ENCODE data around the gene APOH. TPM values are rescaled to one million over a fixed set of nuclear protein-coding genes. Genes with fewer than 3 reads are reported as not detected.

APOH gene
- total RNA-seq, 1 experiment from 2014 or later: not detected

GRCh38 chr17:66211047-66211810 is 18.0 kb downstream of the APOH start:
- no peak overlapping the region for H3K27ac Mint-ChIP-seq (ENCODE audit: unreplicated experiment)
- H3K27me3 Mint-ChIP-seq (ENCODE audit: unreplicated experiment): peaks cover 32% of the 10 kb centered on the region
- H3K4me1 Mint-ChIP-seq (ENCODE audit: low read depth, unreplicated experiment): no peaks in the 10 kb centered on the region
- no peak overlapping the region for H3K4me3 Mint-ChIP-seq (ENCODE audit: low read depth, unreplicated experiment)
- BruUV-seq (replicated peaks): no TSS peak
- intact Hi-C loops (cut with micrococcal nuclease; ENCODE audit: unreplicated experiment): no loop called here
- no peaks in the 10 kb centered on the region for H3K36me3 Mint-ChIP-seq (ENCODE audit: insufficient read depth, unreplicated experiment)
- no peak for TF ChIP-seq CTCF (IDR thresholded peaks at IDR 0.05; ENCODE audit: unreplicated experiment)
- no peak for DNase-seq
- peaks cover 5% of the 10 kb centered on the region for H3K9me3 Mint-ChIP-seq (ENCODE audit: low read depth, unreplicated experiment)
- CTCF ChIA-PET: interaction anchor here (1.1 kb wide), 1 partner anchor 9 kb away, joined by 3 read pairs; no protein-coding TSS in a partner anchor

- H3K4me3 Mint-ChIP-seq (ENCODE audit: low read depth, unreplicated experiment): no peak overlapping the region
- no TSS peak for BruUV-seq (replicated peaks)
- intact Hi-C loops (cut with micrococcal nuclease; ENCODE audit: unreplicated experiment): no loop called here
- H3K27ac Mint-ChIP-seq (ENCODE audit: unreplicated experiment): no peak overlapping the region
- peaks cover 22% of the 10 kb centered on the region for H3K27me3 Mint-ChIP-seq (ENCODE audit: unreplicated experiment)
- peaks cover 5% of the 10 kb centered on the region for H3K9me3 Mint-ChIP-seq (ENCODE audit: low read depth, unreplicated experiment)
- TF ChIP-seq CTCF (IDR thresholded peaks at IDR 0.05; ENCODE audit: unreplicated experiment): no peak
- H3K4me1 Mint-ChIP-seq (ENCODE audit: low read depth, unreplicated experiment): no peaks in the 10 kb centered on the region
- no peak for DNase-seq
- H3K36me3 Mint-ChIP-seq (ENCODE audit: insufficient read depth, unreplicated experiment): no peaks in the 10 kb centered on the region
- CTCF ChIA-PET: interaction anchor here (1.1 kb wide), 1 partner anchor 8 kb away, joined by 3 read pairs; no protein-coding TSS in a partner anchor
Observed at GRCh38 chr17:66210208-66210574, 19.0 kb downstream of the APOH start.

GRCh38 chr17:66207936-66208335 is 21.3 kb downstream of the APOH start:
- H3K4me1 Mint-ChIP-seq (ENCODE audit: low read depth, unreplicated experiment): no peaks in the 10 kb centered on the region
- H3K9me3 Mint-ChIP-seq (ENCODE audit: low read depth, unreplicated experiment): peaks cover 5% of the 10 kb centered on the region
- CTCF ChIA-PET: no interaction called here
- no peak for DNase-seq
- BruUV-seq (replicated peaks): no TSS peak
- H3K36me3 Mint-ChIP-seq (ENCODE audit: insufficient read depth, unreplicated experiment): no peaks in the 10 kb centered on the region
- no peak overlapping the region for H3K27ac Mint-ChIP-seq (ENCODE audit: unreplicated experiment)
- peaks cover 17% of the 10 kb centered on the region for H3K27me3 Mint-ChIP-seq (ENCODE audit: unreplicated experiment)
- intact Hi-C loops (cut with micrococcal nuclease; ENCODE audit: unreplicated experiment): loop anchor here (10.0 kb wide), 1 partner anchor 697 kb away; no protein-coding TSS in a partner anchor
- no peak for TF ChIP-seq CTCF (IDR thresholded peaks at IDR 0.05; ENCODE audit: unreplicated experiment)
- no peak overlapping the region for H3K4me3 Mint-ChIP-seq (ENCODE audit: low read depth, unreplicated experiment)

GRCh38 chr17:66203274-66204015 is 25.8 kb downstream of the APOH start:
- Mint-ChIP-seq H3K27ac (ENCODE audit: unreplicated experiment) (no peak overlapping the region), H3K4me3 (ENCODE audit: low read depth, unreplicated experiment) (no peak overlapping the region), H3K4me1 (ENCODE audit: low read depth, unreplicated experiment) (peaks cover 9% of the 10 kb centered on the region), H3K27me3 (ENCODE audit: unreplicated experiment) (no peaks in the 10 kb centered on the region), H3K36me3 (ENCODE audit: insufficient read depth, unreplicated experiment) (no peaks in the 10 kb centered on the region), H3K9me3 (ENCODE audit: low read depth, unreplicated experiment) (peaks cover 5% of the 10 kb centered on the region)
- CTCF ChIA-PET: no interaction called here
- TF ChIP-seq CTCF (IDR thresholded peaks at IDR 0.05; ENCODE audit: unreplicated experiment): no peak
- no TSS peak for BruUV-seq (replicated peaks)
- intact Hi-C loops (cut with micrococcal nuclease; ENCODE audit: unreplicated experiment): loop anchor here (5.0 to 10.0 kb wide), 3 partner anchors 419 to 701 kb away; no protein-coding TSS in a partner anchor
- DNase-seq: no peak

All from Calu3 (cell line).